Measurements from ENCODE around the gene WDR31. TPM values are rescaled to one million over a fixed set of nuclear protein-coding genes. Genes with fewer than 3 reads are reported as not detected.

The WDR31 gene
- total RNA-seq, 1 donor from 2014 or later: 3.4 TPM

GRCh38 chr9:113345671-113346070 is 5.6 kb upstream of the WDR31 start:
- H3K9me3 Mint-ChIP-seq (ENCODE audit: unreplicated experiment): no peaks in the 10 kb centered on the region
- H3K4me1 Mint-ChIP-seq (ENCODE audit: unreplicated experiment): peaks cover 20% of the 10 kb centered on the region
- no peak overlapping the region for H3K27ac Mint-ChIP-seq (ENCODE audit: unreplicated experiment)
- DNase-seq (ENCODE audit: extremely low spot score, unreplicated experiment): no peak
- peaks cover 30% of the 10 kb centered on the region for H3K27me3 Mint-ChIP-seq (ENCODE audit: unreplicated experiment)
- H3K36me3 Mint-ChIP-seq (ENCODE audit: unreplicated experiment): no peaks in the 10 kb centered on the region
- H3K4me3 Mint-ChIP-seq (ENCODE audit: unreplicated experiment): no peak overlapping the region
- TF ChIP-seq, protein P1, sequence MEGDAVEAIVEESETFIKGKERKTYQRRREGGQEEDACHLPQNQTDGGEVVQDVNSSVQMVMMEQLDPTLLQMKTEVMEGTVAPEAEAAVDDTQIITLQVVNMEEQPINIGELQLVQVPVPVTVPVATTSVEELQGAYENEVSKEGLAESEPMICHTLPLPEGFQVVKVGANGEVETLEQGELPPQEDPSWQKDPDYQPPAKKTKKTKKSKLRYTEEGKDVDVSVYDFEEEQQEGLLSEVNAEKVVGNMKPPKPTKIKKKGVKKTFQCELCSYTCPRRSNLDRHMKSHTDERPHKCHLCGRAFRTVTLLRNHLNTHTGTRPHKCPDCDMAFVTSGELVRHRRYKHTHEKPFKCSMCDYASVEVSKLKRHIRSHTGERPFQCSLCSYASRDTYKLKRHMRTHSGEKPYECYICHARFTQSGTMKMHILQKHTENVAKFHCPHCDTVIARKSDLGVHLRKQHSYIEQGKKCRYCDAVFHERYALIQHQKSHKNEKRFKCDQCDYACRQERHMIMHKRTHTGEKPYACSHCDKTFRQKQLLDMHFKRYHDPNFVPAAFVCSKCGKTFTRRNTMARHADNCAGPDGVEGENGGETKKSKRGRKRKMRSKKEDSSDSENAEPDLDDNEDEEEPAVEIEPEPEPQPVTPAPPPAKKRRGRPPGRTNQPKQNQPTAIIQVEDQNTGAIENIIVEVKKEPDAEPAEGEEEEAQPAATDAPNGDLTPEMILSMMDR (IDR thresholded peaks at IDR 0.05): no peak

DNA sequence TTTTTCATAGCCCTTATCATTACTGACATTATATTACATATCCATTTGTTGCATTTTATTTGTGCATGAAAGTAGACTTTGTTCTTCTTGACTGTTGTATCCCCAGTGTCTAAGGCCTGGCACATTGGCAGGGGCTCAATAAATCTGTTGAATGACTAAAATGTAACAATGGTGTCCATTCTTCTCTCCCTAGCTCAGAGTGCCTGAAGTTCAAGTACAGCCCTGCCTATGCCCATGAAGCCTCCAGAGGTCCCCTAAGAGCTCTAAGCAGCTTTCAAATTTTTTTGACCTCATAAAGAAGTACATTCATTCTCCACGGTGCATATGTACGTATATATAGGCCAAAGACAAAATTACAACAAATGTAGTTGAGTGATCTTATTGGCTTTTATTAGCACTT is 5.1 kb upstream of the WDR31 start:
- Mint-ChIP-seq H3K9me3 (ENCODE audit: unreplicated experiment) (no peaks in the 10 kb centered on the region), H3K4me3 (ENCODE audit: unreplicated experiment) (no peak overlapping the region), H3K27me3 (ENCODE audit: unreplicated experiment) (peaks cover 25% of the 10 kb centered on the region), H3K27ac (ENCODE audit: unreplicated experiment) (peak overlapping the region; percentile 20), H3K4me1 (ENCODE audit: unreplicated experiment) (peaks cover 20% of the 10 kb centered on the region), H3K36me3 (ENCODE audit: unreplicated experiment) (no peaks in the 10 kb centered on the region)
- DNase-seq (ENCODE audit: extremely low spot score, unreplicated experiment): no peak
- TF ChIP-seq, protein P1 (IDR thresholded peaks at IDR 0.05): no peak

- H3K36me3 Mint-ChIP-seq (ENCODE audit: unreplicated experiment): no peaks in the 10 kb centered on the region
- peak overlapping the region; percentile 87 for H3K27ac Mint-ChIP-seq (ENCODE audit: unreplicated experiment)
- no peaks in the 10 kb centered on the region for H3K9me3 Mint-ChIP-seq (ENCODE audit: unreplicated experiment)
- peaks cover 15% of the 10 kb centered on the region for H3K27me3 Mint-ChIP-seq (ENCODE audit: unreplicated experiment)
- no peak for DNase-seq (ENCODE audit: extremely low spot score, unreplicated experiment)
- TF ChIP-seq, protein P1 (IDR thresholded peaks at IDR 0.05): no peak
- no peak overlapping the region for H3K4me3 Mint-ChIP-seq (ENCODE audit: unreplicated experiment)
- H3K4me1 Mint-ChIP-seq (ENCODE audit: unreplicated experiment): peaks cover 21% of the 10 kb centered on the region
Observed at GRCh38 chr9:113343732-113344231, 3.7 kb upstream of the WDR31 start.

DNA sequence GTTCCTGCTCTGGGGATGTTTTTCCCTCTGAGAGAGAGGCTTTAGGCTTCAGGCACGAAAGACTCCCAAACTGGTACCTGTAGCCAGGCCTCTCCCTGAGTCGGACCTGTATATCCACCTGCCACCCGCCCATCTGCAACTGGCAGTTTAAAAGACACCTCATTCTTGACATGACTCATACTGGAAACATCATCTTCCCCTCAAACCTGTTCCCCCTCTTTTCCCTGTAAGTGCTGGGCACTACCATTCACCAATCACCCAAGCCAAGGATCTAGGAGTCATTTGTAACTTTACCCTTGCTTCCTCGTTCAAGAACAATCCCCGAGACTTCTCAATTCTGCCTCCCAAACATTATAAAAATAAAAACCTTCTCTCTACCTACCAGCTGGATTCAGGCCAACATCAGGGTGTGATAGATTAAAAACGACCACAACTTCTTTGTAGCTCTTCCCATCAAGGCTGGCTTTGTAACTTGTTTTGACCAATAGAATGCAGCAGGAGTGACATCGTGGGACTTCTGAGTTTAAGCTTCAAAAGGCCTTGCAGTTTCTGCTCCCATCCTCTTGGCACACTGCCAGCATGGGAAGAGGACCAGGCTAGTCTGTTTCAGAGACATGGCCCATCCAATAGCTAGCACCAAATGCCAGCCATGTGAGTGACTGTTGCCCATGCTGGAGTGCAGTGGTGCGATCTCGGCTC is 1.8 kb upstream of the WDR31 start:
- Mint-ChIP-seq H3K4me1 (ENCODE audit: unreplicated experiment) (peaks cover 21% of the 10 kb centered on the region), H3K27ac (ENCODE audit: unreplicated experiment) (no peak overlapping the region), H3K9me3 (ENCODE audit: unreplicated experiment) (no peaks in the 10 kb centered on the region), H3K4me3 (ENCODE audit: unreplicated experiment) (no peak overlapping the region), H3K36me3 (ENCODE audit: unreplicated experiment) (no peaks in the 10 kb centered on the region), H3K27me3 (ENCODE audit: unreplicated experiment) (no peaks in the 10 kb centered on the region)
- TF ChIP-seq, protein P1 (IDR thresholded peaks at IDR 0.05): no peak
- no peak for DNase-seq (ENCODE audit: extremely low spot score, unreplicated experiment)

GRCh38 chr9:113337714-113338113 is 2.4 kb downstream of the WDR31 start:
- Mint-ChIP-seq H3K27me3 (ENCODE audit: unreplicated experiment) (peaks cover 3% of the 10 kb centered on the region), H3K27ac (ENCODE audit: unreplicated experiment) (no peak overlapping the region), H3K4me1 (ENCODE audit: unreplicated experiment) (peaks cover 14% of the 10 kb centered on the region), H3K9me3 (ENCODE audit: unreplicated experiment) (no peaks in the 10 kb centered on the region), H3K36me3 (ENCODE audit: unreplicated experiment) (no peaks in the 10 kb centered on the region), H3K4me3 (ENCODE audit: unreplicated experiment) (no peak overlapping the region)
- TF ChIP-seq, protein P1 (IDR thresholded peaks at IDR 0.05): no peak
- DNase-seq (ENCODE audit: extremely low spot score, unreplicated experiment): no peak

All from osteocyte (in vitro differentiated cells).